HepG2 (cell line): ENCODE measurements around the gene PRR29.

Source experiments
- CTCF ChIP-seq: sonication (generic); formaldehyde crosslinking; IDR thresholded peaks from 2 replicates; pipeline ENCODE4 v1.5.0; 2020; ENCODE audit warnings: mild to moderate bottlenecking, missing genetic modification reagents, moderate library complexity
- GABPA ChIP-seq, 2 experiments: IDR thresholded peaks; 2 replicates each; pipeline ENCODE4 v1.6.1; 2011 to 2016; ENCODE audit warnings: low read depth in 2 of 2, low read length in 1 of 2, missing biosample characterization in 1 of 2, missing genetic modification characterization in 1 of 2
- MAZ ChIP-seq, 2 experiments: sonication (generic) in 1 of 2; formaldehyde crosslinking in 1 of 2; IDR thresholded peaks; 2 replicates each; pipeline versions ENCODE4 v1.5.0 to v1.6.1; 2012 to 2020; ENCODE audit warnings: low read depth in 2 of 2, mild to moderate bottlenecking in 2 of 2, borderline replicate concordance in 1 of 2, improper control_type of control experiment in 1 of 2, low read length in 1 of 2, missing genetic modification reagents in 1 of 2, moderate library complexity in 1 of 2
- RAD21 ChIP-seq: fragments of 450-650 bp; formaldehyde crosslinking; IDR thresholded peaks from 2 replicates; pipeline ENCODE4 v1.5.0; 2020; ENCODE audit warnings: mild to moderate bottlenecking
- TAF1 ChIP-seq: sonication (generic); formaldehyde crosslinking; IDR thresholded peaks from 2 replicates; pipeline ENCODE4 v1.4.0; 2020; ENCODE audit warnings: missing genetic modification reagents

GRCh38 chr17:64032081-64032480 is 33.9 kb downstream of the PRR29 start:
- TF ChIP-seq MAZ (IDR thresholded peaks at IDR 0.05; ENCODE audit: borderline replicate concordance, low read depth, low read length) (no peak), MAZ (CRISPR knock-in tag; IDR thresholded peaks at IDR 0.05; ENCODE audit: low read depth) (no peak), GABPA (IDR thresholded peaks at IDR 0.05; ENCODE audit: low read depth, low read length) (no peak), GABPA (CRISPR knock-in tag; IDR thresholded peaks at IDR 0.05; ENCODE audit: low read depth) (no peak), TAF1 (CRISPR knock-in tag) (no peak), RAD21 (CRISPR knock-in tag) (no peak), CTCF (CRISPR knock-in tag) (no peak)
